NOMO-1 (cell line): ENCODE data around the gene RPS15.
"Not testable (repeated sequence)": the region's sequence is repeated elsewhere in the genome, so short reads cannot be mapped to it uniquely, and the experiment has no call there.

Source experiments
- DNase-seq, 2 experiments: peaks; one replicate each; lab custom pipeline; 2025; ENCODE audit not compliant: unreplicated experiment in 2 of 2; lab: John Stamatoyannopoulos, UW

Gene RPS15

DNA sequence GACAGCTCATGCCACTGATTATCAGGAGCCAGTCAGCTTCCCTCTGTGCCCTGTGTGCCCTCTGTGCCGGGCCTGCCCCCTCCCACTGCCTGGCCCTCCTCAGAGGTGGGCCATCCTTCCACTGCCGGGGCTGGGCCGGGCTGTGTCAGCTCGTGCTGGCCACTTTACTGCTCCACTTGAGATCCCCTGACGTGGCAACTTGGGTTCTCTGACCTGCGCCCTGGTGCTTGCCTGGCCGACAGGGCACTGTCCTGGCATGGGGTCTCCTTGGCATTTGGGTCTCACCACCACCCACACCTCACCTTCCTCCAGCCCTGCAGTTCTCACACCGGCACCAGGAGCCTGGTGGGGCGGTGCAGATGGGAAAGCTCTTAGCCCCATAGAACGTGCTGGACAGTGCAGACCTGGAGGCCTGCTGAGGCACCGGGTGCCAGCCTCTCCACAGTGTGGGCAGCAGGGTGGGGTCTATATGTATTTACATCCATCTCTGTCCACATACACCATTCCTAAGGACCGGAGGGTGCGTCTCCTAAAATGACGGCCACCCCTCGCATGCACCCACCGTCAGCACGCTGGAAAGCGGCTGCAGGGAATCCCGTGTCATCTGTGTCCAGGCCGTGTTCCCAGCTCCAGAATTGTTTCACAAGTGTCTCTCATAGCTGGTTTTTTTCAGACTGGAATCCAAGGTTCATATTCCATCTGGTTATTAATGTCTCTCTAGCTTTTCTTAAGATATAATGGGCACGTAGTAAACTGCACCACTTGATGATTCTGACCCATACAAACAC, 19.1 kb upstream of the RPS15 start:
- DNase-seq, result no peak

DNA sequence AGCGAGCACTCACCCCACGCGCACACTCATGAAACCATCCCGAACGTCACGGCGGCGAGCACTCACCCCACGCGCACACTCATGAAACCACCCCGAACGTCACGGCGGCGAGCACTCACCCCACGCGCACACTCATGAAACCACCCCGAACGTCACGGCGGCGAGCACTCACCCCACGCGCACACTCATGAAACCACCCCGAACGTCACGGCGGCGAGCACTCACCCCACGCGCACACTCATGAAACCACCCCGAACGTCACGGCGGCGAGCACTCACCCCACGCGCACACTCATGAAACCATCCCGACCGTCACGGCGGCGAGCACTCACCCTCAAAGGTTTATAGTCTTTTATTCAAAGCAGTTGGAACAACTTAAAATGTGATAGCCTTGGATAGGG, 18.1 kb upstream of the RPS15 start:
- DNase-seq, result not testable (repeated sequence)

DNA sequence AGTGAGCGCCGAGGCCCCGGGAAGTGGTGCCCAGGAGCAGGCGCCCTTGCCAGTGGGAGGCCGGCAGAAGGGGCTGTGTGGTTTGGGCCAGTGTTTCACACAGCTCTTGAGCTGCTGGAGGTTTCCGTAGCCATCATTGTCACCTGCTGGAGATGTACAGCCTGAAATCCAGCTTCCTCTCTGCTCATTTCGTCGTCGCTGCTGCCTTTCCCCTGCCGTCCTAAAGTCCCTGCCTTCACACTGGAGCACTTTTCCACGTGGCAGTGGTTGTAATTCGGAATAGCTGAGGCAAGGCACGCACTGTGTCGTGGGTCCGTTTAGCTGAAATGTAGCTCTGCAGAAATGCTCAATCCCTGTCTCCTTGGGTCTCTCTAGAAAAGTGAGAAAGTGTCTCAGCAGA, 17.6 kb upstream of the RPS15 start:
- DNase-seq, result no peak

DNA sequence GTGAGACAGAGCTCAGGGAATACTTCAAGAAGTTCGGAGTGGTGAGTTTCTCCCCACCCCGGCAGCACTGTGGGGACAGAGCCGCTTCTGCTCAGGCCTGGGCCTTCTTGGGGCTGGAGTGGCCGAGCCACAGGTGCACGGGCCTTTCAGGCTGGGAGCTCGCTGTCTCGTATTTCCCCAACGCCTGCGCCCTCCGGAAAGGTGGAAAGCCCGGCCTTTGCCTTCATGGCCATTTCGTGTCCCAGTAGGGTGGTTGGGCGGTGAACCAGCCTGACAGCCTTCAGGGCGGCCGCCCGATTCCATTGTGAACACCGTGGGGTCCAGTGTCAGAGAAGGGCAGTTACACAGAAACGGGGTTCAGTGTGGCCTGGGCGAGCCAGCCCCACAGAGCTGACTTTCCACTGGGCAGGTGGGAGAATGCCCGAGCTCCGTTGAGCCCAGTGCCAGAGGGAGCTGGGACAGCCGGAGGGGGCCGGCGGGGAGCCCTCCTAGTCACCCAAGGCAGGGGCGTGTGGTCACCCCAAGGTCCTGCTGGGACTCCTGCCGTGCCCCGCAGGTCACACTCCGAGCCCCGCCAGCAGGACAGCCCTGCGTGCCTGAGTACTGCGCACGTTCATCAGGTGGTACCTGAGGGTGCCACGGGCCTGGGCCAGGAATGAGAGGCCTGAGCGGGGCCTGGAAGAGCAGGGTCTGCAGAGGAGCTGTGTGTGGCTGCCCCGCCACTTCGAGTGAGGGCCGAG, 16.8 kb upstream of the RPS15 start:
- DNase-seq, result no peak

DNA sequence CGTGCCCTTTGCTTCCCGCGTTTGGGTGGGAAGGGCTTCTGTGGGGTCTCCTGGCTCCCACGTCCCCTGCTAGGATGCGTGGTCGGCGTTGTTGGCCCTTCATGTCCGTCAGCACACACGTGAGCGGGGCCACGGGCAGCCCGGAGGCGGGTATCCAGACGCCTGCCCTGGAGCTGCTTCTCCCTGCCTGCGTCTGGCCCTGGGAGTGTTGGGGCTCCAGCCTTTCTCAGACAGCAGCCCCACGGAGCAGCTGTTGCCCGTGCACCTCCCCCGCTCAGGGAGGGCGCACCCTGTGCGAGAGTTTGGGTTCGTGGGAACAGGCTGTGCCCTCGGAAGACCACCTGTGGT, 16.3 kb upstream of the RPS15 start:
- DNase-seq, result no peak

DNA sequence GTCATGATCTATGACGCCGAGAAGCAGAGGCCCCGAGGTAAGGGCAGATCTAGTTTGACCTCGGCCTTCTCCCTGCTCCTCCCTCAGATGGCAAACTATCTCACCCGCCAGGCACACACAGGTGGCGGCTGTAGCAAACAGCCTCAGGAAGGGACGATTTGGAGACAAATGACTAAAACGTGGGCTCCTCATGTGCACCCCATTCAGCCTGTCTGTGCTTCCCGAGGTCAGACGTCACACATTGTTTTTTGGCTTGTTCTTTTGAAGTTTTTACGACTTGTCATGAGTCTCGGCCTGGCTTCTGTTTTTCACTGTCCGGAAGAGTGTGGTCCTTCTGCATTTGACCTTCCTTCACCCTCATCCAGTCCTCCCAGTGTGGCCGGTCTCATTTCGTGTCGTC, 15.8 kb upstream of the RPS15 start:
- DNase-seq, result no peak

DNA sequence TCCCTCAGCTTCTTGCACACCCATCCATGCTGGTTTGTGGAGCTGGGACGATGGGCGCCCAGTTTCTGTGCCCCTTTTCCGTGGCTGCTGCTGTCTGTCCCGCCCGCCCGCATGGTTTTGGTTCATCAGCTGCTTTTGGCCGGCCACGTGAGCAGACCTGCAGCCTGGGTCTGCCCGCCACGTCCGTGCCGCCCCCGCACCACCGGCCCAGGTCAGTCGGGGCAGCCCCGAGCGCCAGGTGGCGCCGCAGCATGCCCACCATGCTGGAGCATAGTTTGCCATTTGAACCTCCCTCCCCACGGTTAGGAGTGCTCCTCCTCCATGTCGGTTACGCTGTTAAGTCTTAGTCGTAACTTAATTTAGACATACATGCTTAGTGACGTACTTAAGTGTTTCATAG, 15.3 kb upstream of the RPS15 start:
- DNase-seq, result no peak

DNA sequence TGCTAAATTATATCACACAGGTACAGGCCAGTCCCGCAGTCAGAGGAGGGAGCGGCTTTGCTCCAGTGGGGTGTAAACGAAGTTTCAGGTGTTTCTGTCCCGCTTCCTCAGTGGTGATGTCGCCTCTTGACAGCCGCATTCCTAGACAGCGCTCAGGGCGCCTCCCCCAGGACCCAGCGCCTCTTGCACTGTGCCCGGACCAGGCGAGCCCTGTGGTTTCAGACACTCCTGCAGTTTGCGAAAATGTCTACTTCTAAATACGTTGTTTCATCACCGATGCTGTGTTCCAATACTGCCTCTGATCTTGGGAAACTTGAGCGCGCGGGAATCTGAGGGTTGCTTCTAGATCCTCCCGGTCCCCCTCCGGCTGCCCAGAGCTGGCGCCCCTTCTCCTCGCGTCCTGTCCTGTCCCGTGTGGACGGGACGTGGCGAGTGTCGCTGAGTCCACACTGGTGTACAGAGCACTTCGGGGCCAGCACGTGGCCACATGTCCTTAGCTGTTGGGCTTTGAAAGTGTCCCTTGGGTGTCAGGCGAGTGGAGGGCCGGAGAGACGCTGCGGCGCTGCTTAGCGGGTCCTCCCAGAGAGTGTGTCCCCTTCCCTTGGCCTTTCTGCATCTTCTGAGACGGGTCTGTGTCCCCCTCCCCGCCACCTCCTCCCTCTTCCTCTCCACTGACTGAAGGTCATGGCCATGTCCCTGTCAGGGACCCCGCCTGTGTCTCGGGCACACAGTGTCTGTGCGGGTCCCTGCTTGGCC, 14.6 kb upstream of the RPS15 start:
- no peak for DNase-seq

DNA sequence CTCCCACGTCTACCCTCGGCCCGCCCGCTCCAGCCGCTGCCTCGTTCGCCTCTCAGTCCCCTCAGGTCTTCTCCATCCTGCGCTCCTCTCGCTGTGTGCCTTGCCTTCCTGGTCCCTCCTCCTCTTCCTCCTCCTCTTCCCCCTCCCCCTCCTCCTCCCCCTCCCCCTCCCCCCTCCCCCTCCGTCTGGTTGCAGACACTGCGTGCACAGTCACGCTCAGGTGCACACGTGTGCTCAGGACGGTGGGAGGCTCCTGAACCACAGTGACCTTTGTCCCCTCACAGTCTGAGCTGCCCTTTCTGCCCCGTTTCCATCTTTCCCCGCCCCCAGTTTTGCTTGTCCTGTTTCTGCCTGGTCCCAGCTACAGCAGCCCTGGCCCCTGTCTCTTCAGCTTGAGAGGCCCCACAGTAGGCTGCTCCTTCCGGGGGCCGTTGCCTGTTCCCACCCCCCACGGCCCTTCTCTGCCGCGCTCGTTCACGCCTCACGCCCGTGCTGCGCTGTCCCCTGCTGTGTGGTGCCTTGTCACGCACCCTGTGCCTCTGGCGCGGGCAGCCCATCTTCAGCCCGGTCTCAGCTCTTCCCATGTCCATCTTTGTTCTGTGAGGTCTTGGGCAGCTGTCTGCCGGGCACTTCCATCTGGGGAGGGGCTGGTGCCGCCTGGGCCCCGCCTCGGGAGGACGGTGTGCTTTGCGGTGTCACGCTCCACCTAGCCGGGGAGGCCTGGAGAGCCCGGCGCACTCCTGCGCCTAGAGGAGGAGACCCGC, 13.8 kb upstream of the RPS15 start:
- no peak for DNase-seq

DNA sequence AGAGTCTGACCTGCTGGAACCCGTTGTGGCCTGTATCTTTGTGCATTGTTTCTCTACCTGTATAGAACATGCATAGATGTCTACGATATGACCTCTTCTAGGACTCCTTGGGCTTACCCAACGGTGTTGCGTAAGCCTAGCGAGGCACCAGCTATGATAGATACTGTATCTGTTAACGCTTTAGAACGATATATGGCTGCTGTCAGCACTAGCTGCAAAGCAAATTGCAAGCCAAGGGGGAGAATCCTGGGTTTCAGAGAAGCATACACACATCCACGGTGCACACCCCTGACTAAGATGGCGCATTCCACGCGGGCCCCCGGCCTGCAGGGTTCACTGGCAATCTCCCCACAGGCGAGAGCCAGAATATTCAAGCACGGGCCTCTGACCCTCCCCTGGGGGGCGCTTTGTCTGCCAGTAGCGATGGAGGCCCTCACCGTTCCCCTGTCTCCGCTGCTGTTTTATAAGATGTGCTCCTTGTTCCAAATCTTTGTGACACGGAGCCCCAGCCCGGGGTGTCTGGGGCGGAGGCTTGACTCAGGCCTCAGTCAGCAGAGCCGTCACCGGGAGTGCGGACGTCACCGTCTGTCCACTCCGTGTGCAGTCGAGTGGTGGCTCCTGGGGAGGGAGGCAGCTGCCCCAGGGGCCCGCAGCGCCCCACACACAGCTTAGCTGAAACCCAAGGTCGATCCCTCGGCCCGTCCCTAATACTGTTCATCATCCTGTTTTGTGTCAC, 12.9 kb upstream of the RPS15 start:
- DNase-seq, result no peak

DNA sequence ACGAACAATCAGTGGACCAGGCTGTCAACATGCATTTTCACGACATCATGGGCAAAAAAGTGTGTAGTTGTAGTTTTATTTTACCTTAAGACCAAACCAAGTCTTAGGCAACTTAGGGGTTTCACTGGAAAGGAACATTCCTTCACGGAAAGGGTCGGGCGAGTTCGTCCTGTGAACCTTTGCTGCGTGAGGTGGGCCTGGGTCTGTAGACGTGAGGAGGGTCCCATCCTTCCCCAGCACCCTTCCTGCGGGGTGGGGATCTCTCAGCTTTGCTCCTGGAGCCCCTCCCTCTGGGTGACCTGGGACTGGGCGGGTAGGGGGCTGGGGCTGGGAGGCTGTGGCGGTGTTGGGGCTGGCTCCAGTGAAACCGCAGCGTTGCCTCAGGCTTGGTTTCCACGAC, 12.3 kb upstream of the RPS15 start:
- DNase-seq, result no peak

DNA sequence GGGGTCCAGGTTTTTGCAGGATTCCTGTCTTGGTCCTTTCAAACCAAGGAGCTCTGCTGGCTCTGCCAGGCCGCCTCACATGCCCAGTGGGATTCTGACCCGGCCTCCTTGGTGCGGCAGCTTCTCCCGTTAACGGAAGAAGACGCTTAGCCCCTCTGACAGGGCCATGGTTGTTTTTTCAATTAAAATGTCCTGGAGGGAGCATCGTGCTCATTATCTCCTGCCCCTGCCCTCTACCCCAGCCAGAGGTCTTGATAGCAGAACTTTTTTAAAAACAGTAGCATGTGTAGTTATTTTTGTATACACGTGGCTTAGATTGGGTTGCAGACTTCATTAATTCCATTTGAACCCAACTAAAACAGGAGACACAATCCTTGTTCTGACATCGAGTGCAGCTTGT, 11.5 kb upstream of the RPS15 start:
- DNase-seq, result no peak

DNA sequence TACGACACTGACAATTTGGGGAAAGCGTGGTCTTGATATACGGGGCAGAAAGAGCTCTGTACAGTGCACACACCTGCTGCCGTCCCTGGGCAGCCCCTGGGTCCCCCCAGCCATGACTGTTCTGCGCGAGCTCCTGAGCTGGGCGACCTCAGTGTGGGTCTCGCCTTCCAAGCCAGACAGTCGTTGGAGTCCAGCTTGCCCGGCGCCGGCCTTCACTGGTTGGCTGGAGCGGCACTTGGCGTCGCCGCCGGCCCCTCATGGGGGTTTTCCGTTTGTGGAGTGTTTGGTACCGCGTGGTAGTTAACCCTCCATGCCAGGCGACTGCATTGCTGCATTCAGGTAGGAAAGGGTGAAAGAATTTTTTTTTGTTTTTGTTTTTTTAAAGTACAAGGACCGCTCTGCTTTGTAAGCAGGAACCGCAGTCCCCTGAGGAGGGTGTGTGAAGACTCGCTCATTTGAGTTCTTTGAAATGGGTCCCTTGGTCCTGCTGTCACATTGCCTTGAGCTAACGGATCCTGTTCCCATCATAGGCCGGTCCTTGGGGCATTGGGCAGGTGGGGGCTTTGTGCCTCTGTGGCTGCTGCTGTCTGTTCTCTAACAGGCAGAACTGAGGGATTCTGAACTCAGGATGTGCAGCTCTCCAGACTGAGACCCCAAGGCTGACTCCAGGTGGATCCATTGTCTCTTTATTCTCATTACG, 10.8 kb upstream of the RPS15 start:
- DNase-seq, result no peak

DNA sequence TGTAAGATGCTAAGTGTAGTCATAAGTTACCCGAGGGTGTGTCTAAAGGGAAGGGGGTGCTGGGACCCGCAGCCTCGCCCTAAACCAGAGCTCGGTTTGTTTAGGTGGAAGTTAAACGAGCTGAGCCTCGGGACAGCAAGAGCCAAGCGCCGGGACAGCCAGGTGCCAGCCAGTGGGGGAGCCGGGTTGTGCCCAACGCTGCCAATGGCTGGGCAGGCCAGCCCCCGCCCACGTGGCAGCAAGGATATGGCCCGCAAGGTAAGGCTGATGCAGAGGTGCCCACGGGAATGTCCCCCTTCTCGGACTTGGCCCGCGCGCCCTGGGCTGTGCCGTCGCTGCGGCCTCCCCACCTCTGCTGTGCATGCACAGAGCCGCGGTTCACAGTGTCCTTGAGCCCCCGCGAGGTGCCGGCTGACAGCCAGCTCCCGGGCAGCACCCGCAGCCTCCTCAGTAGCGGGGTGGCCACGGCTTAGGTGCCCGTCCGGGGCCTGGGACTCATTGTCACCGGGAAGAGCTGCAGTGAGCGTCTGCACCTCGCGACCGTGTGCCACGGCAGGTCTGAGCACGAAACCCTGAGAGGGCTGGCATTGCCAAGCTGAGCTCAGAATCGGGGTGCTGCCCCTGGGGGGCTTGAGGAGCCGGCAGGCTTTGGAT, 9.3 kb upstream of the RPS15 start:
- DNase-seq, result no peak

DNA sequence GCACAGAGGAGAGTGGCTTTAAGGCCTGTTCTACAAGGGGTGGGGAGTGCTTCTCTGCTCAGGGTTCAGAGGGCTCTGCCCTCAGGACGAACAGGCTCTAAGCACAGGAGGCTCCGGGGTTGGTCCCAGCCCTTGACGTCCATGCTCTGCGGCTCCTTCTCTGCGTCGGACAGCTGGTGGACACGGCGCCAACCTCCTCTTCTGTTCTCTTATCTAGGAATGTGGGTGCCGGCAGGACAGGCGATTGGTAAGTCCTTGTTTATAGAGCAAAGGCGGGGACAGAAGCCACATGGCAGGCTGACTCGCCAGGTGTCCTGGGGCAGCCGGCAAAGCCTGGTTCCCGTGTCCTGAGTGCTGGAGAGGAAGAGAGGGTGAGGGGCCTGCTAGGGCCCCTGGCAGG, 8.4 kb upstream of the RPS15 start:
- no peak for DNase-seq

DNA sequence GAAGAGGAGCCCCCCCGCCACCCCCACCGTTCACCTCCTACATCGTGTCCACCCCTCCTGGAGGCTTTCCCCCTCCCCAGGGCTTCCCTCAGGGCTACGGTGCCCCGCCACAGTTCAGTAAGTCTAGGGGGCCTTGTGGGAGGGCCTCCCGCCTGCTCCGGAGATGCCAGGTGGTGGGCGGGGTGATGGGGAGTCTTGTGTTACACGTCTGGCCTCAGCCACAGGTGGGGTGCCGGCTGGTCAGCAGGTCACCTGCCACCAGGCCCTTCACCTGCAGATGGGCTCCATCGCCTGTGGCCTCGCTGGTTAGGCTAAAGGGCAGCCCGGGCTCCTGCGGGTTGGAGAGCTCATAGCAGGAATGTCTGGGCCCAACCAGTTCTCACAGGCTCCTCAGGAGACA, 8.0 kb upstream of the RPS15 start:
- no peak for DNase-seq

DNA sequence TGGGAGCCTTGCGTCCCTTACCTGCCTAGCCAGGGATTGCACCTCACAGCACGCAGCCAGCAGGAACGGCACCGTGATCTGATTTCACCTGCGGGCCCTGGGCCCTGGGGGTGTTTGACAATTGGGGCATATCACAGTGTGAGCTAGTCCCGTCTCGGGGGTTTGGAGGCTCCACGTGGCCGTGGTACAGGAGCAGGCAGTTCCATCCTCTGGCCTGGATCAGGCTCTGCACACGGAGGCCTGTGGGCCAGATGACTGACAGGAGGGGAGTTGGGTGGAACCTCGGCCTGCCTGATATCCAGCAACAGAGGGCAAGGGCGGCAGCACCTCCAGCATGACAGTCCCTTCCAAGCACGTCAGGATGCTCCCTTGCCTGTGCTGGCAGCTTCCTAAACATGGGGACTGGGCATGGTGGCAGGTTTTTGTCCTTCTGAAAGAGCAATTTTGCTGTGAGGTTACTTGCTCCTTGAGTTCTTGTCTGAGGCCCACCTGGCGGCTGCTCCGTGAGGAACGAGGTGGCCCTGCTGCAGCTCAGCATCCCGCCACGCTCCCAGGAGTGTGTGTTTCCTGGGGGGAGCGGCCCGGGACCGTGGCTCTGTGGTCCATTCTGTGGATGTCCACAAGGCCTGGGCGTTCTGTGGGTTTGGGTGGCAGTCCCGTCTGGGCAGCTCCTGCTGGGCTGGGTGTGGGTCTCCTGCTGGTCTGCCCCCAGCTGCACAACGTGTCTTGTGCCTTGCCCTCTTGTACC, 6.3 kb upstream of the RPS15 start:
- no peak for DNase-seq

DNA sequence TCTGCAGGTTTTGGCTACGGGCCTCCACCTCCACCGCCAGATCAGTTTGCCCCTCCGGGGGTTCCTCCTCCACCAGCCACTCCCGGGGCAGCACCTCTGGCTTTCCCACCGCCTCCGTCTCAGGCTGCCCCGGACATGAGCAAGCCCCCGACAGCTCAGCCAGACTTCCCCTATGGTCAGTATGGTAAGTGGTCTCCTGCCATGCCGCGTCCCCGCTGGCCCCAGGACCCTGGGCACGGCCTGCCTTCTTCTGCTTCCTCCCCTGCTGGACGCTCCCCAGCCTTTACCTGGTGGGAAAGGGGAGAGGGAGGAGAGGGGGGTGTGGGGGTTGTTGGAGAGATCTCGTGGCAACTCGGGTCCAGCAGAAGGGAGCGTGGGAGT, 5.7 kb upstream of the RPS15 start:
- no peak for DNase-seq
